UCSD-AML1 (cell line): ENCODE results near the gene TK1.

Experiments
- DNase-seq: peaks from one replicate; lab custom pipeline; 2025; ENCODE audit not compliant: unreplicated experiment; lab: John Stamatoyannopoulos, UW

The TK1 gene

DNA sequence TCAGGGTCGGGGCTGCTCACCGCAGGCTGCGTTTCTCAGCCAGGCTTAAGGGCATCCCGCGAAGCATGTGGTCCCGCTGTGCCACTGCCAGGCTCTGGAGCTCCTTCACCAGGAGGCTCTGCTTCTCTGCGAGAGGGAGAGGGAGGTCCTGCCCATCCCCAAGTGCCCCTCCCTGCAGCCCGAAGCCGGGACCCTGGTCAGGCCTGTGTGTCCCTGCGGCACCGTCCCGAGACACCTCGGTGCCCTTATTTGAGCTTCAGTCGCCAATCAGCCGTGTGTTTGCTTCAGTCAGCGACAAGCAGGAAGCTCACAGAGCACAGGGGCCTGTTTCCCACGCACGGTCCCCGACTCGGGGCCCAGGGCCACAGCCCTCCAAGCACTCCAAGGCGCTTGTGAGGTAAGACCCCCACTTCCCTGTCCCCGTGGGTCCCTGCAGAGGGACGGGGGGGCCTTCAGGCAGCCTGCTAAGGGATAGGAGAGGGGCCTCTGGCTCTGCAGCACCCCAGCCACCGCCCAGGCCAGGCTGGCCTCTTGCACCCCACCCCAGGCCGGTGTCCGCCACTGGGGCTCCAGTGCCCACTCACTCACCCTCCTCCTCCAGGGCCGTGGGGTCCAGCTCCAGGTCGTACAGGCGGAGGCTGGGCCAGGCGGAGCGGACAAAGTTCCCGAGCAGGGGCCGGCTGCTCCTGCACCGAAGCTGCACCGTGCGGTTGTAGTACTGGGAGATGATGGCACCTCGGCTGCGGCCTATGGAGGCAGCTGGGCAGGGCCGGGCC is 61.5 kb downstream of the TK1 start:
- no peak for DNase-seq

DNA sequence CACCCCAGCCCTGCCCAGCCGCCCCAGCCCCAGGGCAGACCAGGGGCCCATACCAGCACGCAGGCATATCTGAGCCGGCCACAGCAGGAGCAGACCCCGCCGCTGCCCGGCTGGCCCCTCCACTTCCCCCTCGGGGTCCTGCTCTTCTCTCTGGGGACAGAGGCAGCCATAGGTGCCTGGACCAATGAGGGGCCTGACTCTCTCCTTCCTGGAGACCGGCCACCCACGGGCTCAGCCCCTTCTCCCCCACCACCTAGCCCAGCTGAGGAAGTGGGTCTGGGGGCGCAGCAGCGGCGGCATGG is 62.1 kb downstream of the TK1 start:
- no peak for DNase-seq
